ENCODE results near the gene TRABD.

The TRABD gene

DNA sequence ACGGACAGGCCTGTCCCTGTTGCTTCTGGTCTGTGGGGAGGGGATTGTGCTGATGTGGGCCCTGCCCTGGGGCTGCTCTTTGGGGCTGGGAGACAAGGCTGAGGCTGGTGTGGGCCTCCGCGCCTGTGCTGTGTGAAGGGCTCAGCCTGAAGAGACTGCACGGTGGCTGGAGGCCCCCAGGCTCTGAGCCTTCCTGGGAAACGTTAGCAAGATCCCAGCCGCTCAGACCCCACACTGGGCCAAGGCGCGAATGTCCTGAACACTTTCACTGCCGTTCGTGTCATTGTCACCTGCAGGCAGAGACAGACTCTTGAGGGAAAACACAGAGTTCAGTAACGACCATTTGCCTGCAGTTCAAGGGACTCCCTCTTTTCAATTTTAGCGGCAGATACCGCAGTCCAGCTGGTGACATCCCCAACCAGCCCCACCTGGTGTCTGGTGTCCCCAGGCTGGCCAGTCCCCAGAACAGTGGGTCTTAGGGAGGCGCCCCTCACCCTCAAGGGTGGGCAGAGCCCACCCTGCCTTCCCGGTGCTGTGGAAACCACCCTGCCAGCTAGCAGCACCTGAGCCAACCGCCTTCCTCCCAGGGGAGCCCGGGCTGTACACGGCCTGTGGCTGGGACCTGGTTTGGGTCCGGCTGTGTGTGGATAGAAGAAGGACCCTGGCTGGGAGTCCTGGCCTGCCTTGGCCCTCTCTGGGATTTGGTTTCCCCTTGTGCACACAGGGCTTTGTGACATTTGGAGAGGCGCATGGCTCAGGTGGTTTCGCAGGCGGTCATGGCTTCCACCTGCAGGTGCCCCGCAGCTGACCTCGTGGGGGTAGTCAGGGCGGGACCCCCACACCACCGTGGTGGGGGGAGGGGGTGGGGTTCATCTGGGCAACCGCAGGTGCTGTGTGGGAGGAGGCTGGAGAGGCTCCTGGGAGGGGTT, 9.5 kb upstream of the TRABD start:
- TF ChIP-seq GATA1 (IDR thresholded peaks at IDR 0.05; ENCODE audit: low read depth, low read length) (no peak), POLR2A (IDR thresholded peaks at IDR 0.05; ENCODE audit: low read length) (no peak)
- DNase-seq = no peak

DNA sequence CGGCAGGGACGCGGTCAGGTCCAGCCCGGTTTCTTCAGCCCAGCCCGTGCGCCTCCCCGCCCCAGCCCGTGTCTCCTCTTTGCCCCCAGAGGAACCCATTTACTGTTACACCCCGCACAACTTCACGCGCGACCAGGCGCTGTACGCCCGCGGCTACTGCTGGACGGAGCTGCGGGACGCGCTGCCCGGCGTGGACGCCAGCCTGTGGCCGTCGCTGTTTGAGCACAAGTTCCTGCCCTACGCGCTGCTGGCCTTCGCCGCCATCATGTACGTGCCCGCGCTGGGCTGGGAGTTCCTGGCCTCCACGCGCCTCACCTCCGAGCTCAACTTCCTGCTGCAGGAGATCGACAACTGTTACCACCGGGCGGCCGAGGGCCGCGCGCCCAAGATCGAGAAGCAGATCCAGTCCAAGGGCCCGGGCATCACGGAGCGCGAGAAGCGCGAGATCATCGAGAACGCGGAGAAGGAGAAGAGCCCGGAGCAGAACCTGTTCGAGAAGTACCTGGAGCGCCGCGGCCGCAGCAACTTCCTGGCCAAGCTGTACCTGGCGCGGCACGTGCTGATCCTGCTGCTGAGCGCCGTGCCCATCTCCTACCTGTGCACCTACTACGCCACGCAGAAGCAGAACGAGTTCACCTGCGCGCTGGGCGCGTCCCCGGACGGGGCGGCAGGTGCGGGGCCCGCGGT, 8.7 kb upstream of the TRABD start:
- DNase-seq = no peak
- no peak for TF ChIP-seq GATA1 (IDR thresholded peaks at IDR 0.05; ENCODE audit: low read depth, low read length)

- no peak for DNase-seq
- TF ChIP-seq GATA1 (IDR thresholded peaks at IDR 0.05; ENCODE audit: low read depth, low read length) = no peak
- no peak for TF ChIP-seq POLR2A (IDR thresholded peaks at IDR 0.05; ENCODE audit: low read length)
Observed at GRCh38 chr22:50177537-50178470, 7.9 kb upstream of the TRABD start.

- no peak for DNase-seq
- TF ChIP-seq GATA1 (IDR thresholded peaks at IDR 0.05; ENCODE audit: low read depth, low read length) = no peak
- no peak for TF ChIP-seq POLR2A (IDR thresholded peaks at IDR 0.05; ENCODE audit: low read length)
Observed at GRCh38 chr22:50178471-50178864, 7.2 kb upstream of the TRABD start.

DNA sequence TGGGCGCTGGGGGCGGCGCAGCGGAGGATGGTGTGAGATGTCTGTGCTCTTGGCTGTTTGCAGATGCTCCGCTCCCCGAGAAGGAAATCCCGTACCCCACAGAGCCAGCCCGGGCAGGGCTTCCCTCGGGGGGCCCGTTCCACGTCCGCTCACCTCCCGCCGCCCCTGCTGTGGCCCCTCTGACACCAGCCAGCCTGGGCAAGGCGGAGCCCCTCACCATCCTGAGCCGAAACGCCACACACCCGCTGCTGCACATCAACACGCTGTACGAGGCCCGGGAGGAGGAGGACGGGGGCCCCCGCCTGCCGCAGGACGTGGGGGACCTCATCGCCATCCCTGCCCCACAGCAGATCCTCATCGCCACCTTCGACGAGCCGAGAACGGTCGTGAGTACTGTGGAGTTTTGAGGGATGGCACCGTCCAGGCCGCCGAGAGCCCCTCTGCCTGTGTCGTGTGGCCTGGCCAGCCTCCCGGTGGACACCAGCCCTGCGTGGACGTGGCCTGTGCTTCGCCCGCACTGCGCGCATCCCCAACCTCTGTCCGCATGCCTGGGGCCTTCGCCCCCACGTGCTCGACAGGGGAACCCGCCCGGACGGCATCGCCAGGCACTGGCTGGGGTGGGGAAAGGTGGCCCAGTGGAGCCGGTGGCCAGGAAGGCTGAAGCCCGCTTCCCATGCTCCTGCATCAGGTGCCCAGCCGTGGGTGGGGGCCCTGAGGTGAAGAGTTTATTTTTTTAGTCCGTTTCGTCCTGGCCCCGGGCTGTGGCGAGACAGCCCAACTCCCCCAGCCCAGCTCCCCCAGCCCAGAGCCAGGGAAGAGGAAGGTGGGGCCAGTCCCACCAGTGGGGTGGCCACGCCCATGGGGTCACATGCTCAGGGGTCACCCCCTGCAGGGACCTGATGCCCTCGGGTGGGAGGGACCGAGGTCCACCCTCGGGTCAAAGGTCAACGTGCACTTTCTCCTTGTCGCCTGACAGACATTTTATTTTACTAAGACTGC, 6.5 kb upstream of the TRABD start:
- TF ChIP-seq POLR2A (IDR thresholded peaks at IDR 0.05; ENCODE audit: low read length) (no peak), GATA1 (IDR thresholded peaks at IDR 0.05; ENCODE audit: low read depth, low read length) (no peak)
- DNase-seq = no peak

GRCh38 chr22:50179937-50180726, 5.6 kb upstream of the TRABD start:
- TF ChIP-seq GATA1 (IDR thresholded peaks at IDR 0.05; ENCODE audit: low read depth, low read length) = no peak
- no peak for TF ChIP-seq POLR2A (IDR thresholded peaks at IDR 0.05; ENCODE audit: low read length)
- DNase-seq = no peak

- DNase-seq = no peak
- TF ChIP-seq POLR2A (IDR thresholded peaks at IDR 0.05; ENCODE audit: low read length) (no peak), GATA1 (IDR thresholded peaks at IDR 0.05; ENCODE audit: low read depth, low read length) (no peak)
Observed at GRCh38 chr22:50180727-50181521, 4.8 kb upstream of the TRABD start.

- no peak for TF ChIP-seq POLR2A (IDR thresholded peaks at IDR 0.05; ENCODE audit: low read length)
- no peak for TF ChIP-seq GATA1 (IDR thresholded peaks at IDR 0.05; ENCODE audit: low read depth, low read length)
- no peak for DNase-seq
Observed at GRCh38 chr22:50182176-50183081, 3.3 kb upstream of the TRABD start.

GRCh38 chr22:50183141-50183971, 2.4 kb upstream of the TRABD start:
- DNase-seq = no peak
- no peak for TF ChIP-seq POLR2A (IDR thresholded peaks at IDR 0.05; ENCODE audit: low read length)
- TF ChIP-seq GATA1 (IDR thresholded peaks at IDR 0.05; ENCODE audit: low read depth, low read length) = no peak

Data from erythroblast (primary cell).